CD8-positive, alpha-beta memory T cell (primary cell): ENCODE measurements around the gene LIPG. TPM values are rescaled to one million over a fixed set of nuclear protein-coding genes. Genes with fewer than 3 reads are reported as not detected.

Experiments
- CTCF ChIA-PET: fragments of 350-600 bp; sonication (Branson Sonifier 250); formaldehyde crosslinking; loops from one replicate; lab custom pipeline; 2021; ENCODE audit warnings: antibody characterized with exemption; lab: Charles Lee
- POLR2A ChIA-PET: fragments of 350-600 bp; sonication (Branson Sonifier 250); formaldehyde crosslinking; loops from one replicate; lab custom pipeline; 2021; ENCODE audit warnings: antibody characterized with exemption; lab: Charles Lee
- DNase-seq, 5 donors: peaks; one replicate each; pipeline versions ENCODE4 v3.0.0 to v3.0.0-alpha.2; 2020 to 2022; ENCODE audit warnings: mixed read lengths in 1 of 5
- H3K27ac ChIP-seq: one replicate; pipeline ENCODE4 v1.7.0; 2013; ENCODE audit warnings: low read depth, mild to moderate bottlenecking, low read length, moderate library complexity
- H3K27me3 ChIP-seq: 2 replicates; pipeline ENCODE4 v1.7.0; 2013; ENCODE audit warnings: low read length, mild to moderate bottlenecking; ENCODE audit not compliant: insufficient read depth, poor library complexity, severe bottlenecking
- H3K36me3 ChIP-seq: 2 replicates; pipeline ENCODE4 v1.7.0; 2013; ENCODE audit warnings: mild to moderate bottlenecking, low read length, moderate library complexity; ENCODE audit not compliant: insufficient read depth
- H3K4me1 ChIP-seq: 2 replicates; pipeline ENCODE4 v1.7.0; 2013; ENCODE audit warnings: mild to moderate bottlenecking, low read length, moderate library complexity; ENCODE audit not compliant: insufficient read depth
- H3K4me3 ChIP-seq: 2 replicates; pipeline ENCODE4 v1.7.0; 2013; ENCODE audit warnings: mild to moderate bottlenecking, low read length
- H3K9me3 ChIP-seq: 2 replicates; pipeline ENCODE4 v1.7.0; 2013; ENCODE audit warnings: mild to moderate bottlenecking, low read length
- H3K27ac Mint-ChIP-seq, 8 donors: one replicate each; pipeline ENCODE4 v1.8.0; 2020 to 2021; ENCODE audit warnings: mixed read lengths in 8 of 8, mild to moderate bottlenecking in 6 of 8, inconsistent platforms in 3 of 8, moderate library complexity in 3 of 8
- H3K27me3 Mint-ChIP-seq, 2 donors: one replicate each; pipeline ENCODE4 v1.8.0; 2020 to 2021; ENCODE audit warnings: mixed read lengths in 2 of 2, mild to moderate bottlenecking in 1 of 2, moderate library complexity in 1 of 2
- H3K36me3 Mint-ChIP-seq, 3 donors: one replicate each; pipeline ENCODE4 v1.8.0; 2020 to 2021; ENCODE audit warnings: mixed read lengths in 3 of 3, inconsistent platforms in 1 of 3, mild to moderate bottlenecking in 1 of 3
- H3K4me1 Mint-ChIP-seq, 3 donors: one replicate each; pipeline ENCODE4 v1.8.0; 2020 to 2021; ENCODE audit warnings: mixed read lengths in 3 of 3, inconsistent platforms in 1 of 3, mild to moderate bottlenecking in 1 of 3
- H3K4me3 Mint-ChIP-seq, 7 donors: one replicate each; pipeline ENCODE4 v1.8.0; 2020 to 2021; ENCODE audit warnings: mixed read lengths in 7 of 7, mild to moderate bottlenecking in 6 of 7, moderate library complexity in 4 of 7, inconsistent platforms in 2 of 7
- H3K9me3 Mint-ChIP-seq, 5 donors: one replicate each; pipeline ENCODE4 v1.8.0; 2020 to 2022; ENCODE audit warnings: mixed read lengths in 5 of 5, mild to moderate bottlenecking in 3 of 5, moderate library complexity in 2 of 5, inconsistent platforms in 1 of 5
- polyA plus RNA-seq: library from polyadenylated mRNA; unstranded; fragments of 300-500 nt; fragmentation: Illumina TruSeq; gene quantifications from one replicate; pipeline ENCODE4 v1.2.3, GENCODE V29; 2021
- total RNA-seq, 2 experiments: library from RNA; stranded (reverse); gene quantifications; one replicate each; pipeline ENCODE4 v1.2.3, GENCODE V29; 2021

LIPG gene
- total and polyA plus RNA-seq, 3 experiments from 2014 or later: not detected

GRCh38 chr18:49628119-49628518, 66.3 kb downstream of the LIPG start:
- Mint-ChIP-seq H3K27me3 (peaks cover 4 to 13% of the 10 kb centered on the region in 2 donors), H3K4me3 (no peak overlapping the region), H3K27ac (no peak overlapping the region), H3K9me3 (no peaks in the 10 kb centered on the region), H3K36me3 (no peaks in the 10 kb centered on the region), H3K4me1 (no peaks in the 10 kb centered on the region)
- Histone ChIP-seq H3K27ac (no peak overlapping the region), H3K4me3 (no peak overlapping the region), H3K4me1 (no peaks in the 10 kb centered on the region), H3K9me3 (no peaks in the 10 kb centered on the region), H3K27me3 (no peaks in the 10 kb centered on the region), H3K36me3 (no peaks in the 10 kb centered on the region)
- POLR2A ChIA-PET: no interaction called here
- CTCF ChIA-PET: no interaction called here
- DNase-seq: no peak

- Histone ChIP-seq H3K27me3 (no peaks in the 10 kb centered on the region), H3K36me3 (no peaks in the 10 kb centered on the region), H3K9me3 (no peaks in the 10 kb centered on the region), H3K27ac (no peak overlapping the region), H3K4me1 (no peaks in the 10 kb centered on the region), H3K4me3 (no peak overlapping the region)
- Mint-ChIP-seq H3K27ac (no peak overlapping the region), H3K4me3 (no peak overlapping the region), H3K27me3 (peaks cover 4 to 8% of the 10 kb centered on the region in 2 donors), H3K4me1 (no peaks in the 10 kb centered on the region), H3K9me3 (no peaks in the 10 kb centered on the region), H3K36me3 (no peaks in the 10 kb centered on the region)
- CTCF ChIA-PET: no interaction called here
- POLR2A ChIA-PET: no interaction called here
- DNase-seq: no peak
These were observed 67.3 kb downstream of the LIPG start for GRCh38 chr18:49628881-49629795.

DNA sequence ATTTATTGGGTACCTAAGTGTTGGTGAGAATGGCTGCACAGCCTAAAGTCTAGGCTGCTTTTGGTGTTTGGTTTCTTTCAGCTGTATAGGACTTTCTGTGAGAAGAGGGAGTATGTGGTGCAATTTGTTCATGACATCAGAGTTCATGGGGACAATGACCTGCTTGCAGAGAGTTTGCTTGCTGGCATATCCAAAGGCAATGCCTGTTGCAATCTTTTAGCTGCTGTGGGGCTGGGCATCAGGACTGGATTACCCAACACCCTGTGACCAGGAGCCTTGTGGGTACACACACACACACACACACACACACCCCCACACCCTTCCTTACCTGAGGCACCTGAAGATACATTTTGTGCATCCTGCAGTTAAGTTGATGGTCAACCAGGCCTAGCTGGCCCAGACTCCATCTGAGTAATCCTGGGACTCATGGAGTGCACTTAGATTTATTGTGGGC, 68.4 kb downstream of the LIPG start:
- H3K4me1 Mint-ChIP-seq: no peaks in the 10 kb centered on the region
- no peak overlapping the region for H3K4me3 Mint-ChIP-seq
- ChIA-PET POLR2A (no interaction called here), CTCF (no interaction called here)
- Histone ChIP-seq H3K9me3 (no peaks in the 10 kb centered on the region), H3K27ac (no peak overlapping the region), H3K4me1 (no peaks in the 10 kb centered on the region), H3K4me3 (no peak overlapping the region), H3K27me3 (no peaks in the 10 kb centered on the region), H3K36me3 (no peaks in the 10 kb centered on the region)
- DNase-seq: no peak
- peak overlapping the region in 1 of 8 donors; percentile 32 for H3K27ac Mint-ChIP-seq
- peaks cover 4% of the 10 kb centered on the region in 2 donors for H3K27me3 Mint-ChIP-seq
- H3K36me3 Mint-ChIP-seq: no peaks in the 10 kb centered on the region
- no peaks in the 10 kb centered on the region for H3K9me3 Mint-ChIP-seq

- Histone ChIP-seq H3K27ac (no peak overlapping the region), H3K4me3 (no peak overlapping the region), H3K36me3 (no peaks in the 10 kb centered on the region), H3K4me1 (no peaks in the 10 kb centered on the region), H3K9me3 (no peaks in the 10 kb centered on the region), H3K27me3 (no peaks in the 10 kb centered on the region)
- ChIA-PET CTCF (no interaction called here), POLR2A (no interaction called here)
- no peaks in the 10 kb centered on the region for H3K9me3 Mint-ChIP-seq
- H3K4me1 Mint-ChIP-seq: no peaks in the 10 kb centered on the region
- no peaks in the 10 kb centered on the region for H3K36me3 Mint-ChIP-seq
- H3K27ac Mint-ChIP-seq: peak overlapping the region in 1 of 8 donors; percentile 47
- no peak overlapping the region for H3K4me3 Mint-ChIP-seq
- no peak for DNase-seq
- peaks cover 4% of the 10 kb centered on the region in 2 donors for H3K27me3 Mint-ChIP-seq
These were observed 69.4 kb downstream of the LIPG start for GRCh38 chr18:49631146-49631866.

DNA sequence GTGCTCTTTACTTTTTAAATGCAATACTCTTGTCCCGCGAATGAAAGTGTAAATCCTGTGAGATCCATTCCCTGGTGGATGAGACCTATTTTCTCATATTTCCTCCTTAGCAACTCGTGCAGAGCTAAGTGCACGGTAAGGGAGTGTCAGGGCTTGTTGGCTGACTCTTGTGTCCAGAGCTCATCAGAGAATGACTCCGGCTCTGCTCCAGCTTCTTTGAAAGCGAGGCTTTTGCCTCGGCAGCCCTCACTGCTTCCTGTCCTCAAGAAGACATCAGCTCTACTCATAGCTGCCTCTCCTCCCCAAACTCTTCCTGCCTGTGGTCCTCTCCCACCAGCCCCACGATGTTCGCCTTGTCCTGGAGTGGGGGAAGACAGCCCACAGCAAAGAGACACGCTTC, 70.7 kb downstream of the LIPG start:
- H3K27me3 ChIP-seq: no peaks in the 10 kb centered on the region
- H3K27ac Mint-ChIP-seq: no peak overlapping the region
- ChIA-PET POLR2A (no interaction called here), CTCF (no interaction called here)
- H3K27ac ChIP-seq: no peak overlapping the region
- no peak overlapping the region for H3K4me3 ChIP-seq
- DNase-seq: no peak
- no peak overlapping the region for H3K4me3 Mint-ChIP-seq
- no peaks in the 10 kb centered on the region for H3K4me1 Mint-ChIP-seq
- peaks cover 0 to under 1% (median 0%) of the 10 kb centered on the region in 5 donors for H3K9me3 Mint-ChIP-seq
- peaks cover 0 to 3% (median 0%) of the 10 kb centered on the region in 3 donors for H3K36me3 Mint-ChIP-seq
- H3K36me3 ChIP-seq: no peaks in the 10 kb centered on the region
- H3K27me3 Mint-ChIP-seq: peaks cover 4 to 7% of the 10 kb centered on the region in 2 donors
- no peaks in the 10 kb centered on the region for H3K4me1 ChIP-seq
- no peaks in the 10 kb centered on the region for H3K9me3 ChIP-seq

GRCh38 chr18:49638209-49638785, 76.4 kb downstream of the LIPG start:
- Mint-ChIP-seq H3K4me3 (no peak overlapping the region), H3K9me3 (peaks cover 0 to 1% (median 0%) of the 10 kb centered on the region in 5 donors), H3K36me3 (peaks cover 0 to 5% (median 0%) of the 10 kb centered on the region in 3 donors), H3K4me1 (no peaks in the 10 kb centered on the region), H3K27me3 (peaks cover 3 to 16% of the 10 kb centered on the region in 2 donors), H3K27ac (peak overlapping the region in 1 of 8 donors; percentile 36)
- Histone ChIP-seq H3K9me3 (no peaks in the 10 kb centered on the region), H3K27ac (no peak overlapping the region), H3K27me3 (no peaks in the 10 kb centered on the region), H3K4me3 (no peak overlapping the region), H3K36me3 (no peaks in the 10 kb centered on the region), H3K4me1 (no peaks in the 10 kb centered on the region)
- CTCF ChIA-PET: no interaction called here
- no peak for DNase-seq
- POLR2A ChIA-PET: no interaction called here

DNA sequence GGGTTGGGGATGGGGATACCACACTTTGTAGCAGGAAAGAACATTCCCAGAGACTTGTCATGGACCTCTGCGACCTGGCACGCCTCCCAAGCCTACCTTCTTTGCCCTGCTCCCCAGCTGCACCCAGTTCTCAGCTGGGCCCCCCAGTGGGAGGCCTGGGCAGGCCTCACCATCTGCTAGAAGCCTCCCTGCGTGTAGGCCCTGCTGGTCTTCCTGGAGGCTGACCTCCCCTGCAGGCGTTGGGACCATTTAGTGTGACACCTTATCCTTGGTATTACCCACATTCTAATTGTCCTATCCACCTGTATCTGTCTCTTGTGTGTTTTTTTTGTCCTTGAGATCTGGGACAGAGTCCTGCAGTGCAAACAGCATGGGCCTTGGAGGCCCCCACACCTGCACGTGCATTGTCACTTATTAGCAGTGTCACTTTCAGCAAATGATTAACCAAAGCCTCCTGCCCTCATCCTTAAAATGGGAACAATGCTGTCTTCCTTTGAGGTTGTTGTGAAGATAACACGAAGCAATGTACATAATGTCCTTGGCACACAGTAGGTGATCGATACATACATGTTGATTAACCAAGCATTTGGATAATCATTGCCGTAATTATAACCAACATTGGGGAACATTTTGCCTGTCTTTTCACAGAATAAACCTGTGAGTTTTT, 77.2 kb downstream of the LIPG start:
- H3K4me1 Mint-ChIP-seq: no peaks in the 10 kb centered on the region
- no peak overlapping the region for H3K4me3 ChIP-seq
- no peaks in the 10 kb centered on the region for H3K9me3 ChIP-seq
- H3K4me1 ChIP-seq: no peaks in the 10 kb centered on the region
- H3K27ac Mint-ChIP-seq: no peak overlapping the region
- H3K27me3 ChIP-seq: no peaks in the 10 kb centered on the region
- H3K4me3 Mint-ChIP-seq: no peak overlapping the region
- H3K27me3 Mint-ChIP-seq: peaks cover 3 to 20% of the 10 kb centered on the region in 2 donors
- H3K9me3 Mint-ChIP-seq: peaks cover 0 to 1% (median 0%) of the 10 kb centered on the region in 5 donors
- CTCF ChIA-PET: no interaction called here
- POLR2A ChIA-PET: no interaction called here
- no peak for DNase-seq
- H3K36me3 Mint-ChIP-seq: peaks cover 0 to 5% (median 0%) of the 10 kb centered on the region in 3 donors
- H3K27ac ChIP-seq: no peak overlapping the region
- H3K36me3 ChIP-seq: no peaks in the 10 kb centered on the region
